ENCODE results near the gene PROSER1. TPM values are rescaled to one million over a fixed set of nuclear protein-coding genes. Genes with fewer than 3 reads are reported as not detected.

Gene PROSER1
- total RNA-seq, 1 donor from 2014 or later = 40.9 TPM

- DNase-seq (ENCODE audit: extremely low spot score, unreplicated experiment) = no peak
- Mint-ChIP-seq H3K9me3 (no peaks in the 10 kb centered on the region), H3K27me3 (no peaks in the 10 kb centered on the region), H3K4me1 (ENCODE audit: unreplicated experiment) (peaks cover 7% of the 10 kb centered on the region), H3K27ac (no peak overlapping the region), H3K4me3 (no peak overlapping the region), H3K36me3 (peaks cover 27% of the 10 kb centered on the region)
- TF ChIP-seq CTCF (conservative IDR thresholded peaks at IDR 0.05) = no peak
Observed at GRCh38 chr13:39025433-39025839, 12.5 kb downstream of the PROSER1 start.

DNA sequence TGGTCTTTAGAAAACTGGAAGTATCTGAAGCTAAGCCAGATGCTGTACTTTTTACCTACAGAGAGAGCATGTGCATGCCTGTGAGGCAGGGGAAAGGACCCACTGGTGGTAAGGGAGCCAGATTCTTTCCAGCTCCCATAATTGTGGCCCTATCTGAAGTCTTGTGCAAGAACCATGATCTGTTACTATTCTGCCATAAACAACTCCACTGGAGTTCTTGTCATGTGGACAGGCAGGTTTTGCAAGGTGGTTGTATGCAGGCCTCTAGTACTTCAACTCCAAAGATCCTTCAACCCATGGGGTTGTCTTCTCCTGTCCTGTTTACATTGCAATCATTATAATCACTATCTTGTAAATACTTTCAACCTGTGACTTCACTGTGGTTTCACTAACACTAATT is 14.1 kb downstream of the PROSER1 start:
- DNase-seq (ENCODE audit: extremely low spot score, unreplicated experiment) = no peak
- Mint-ChIP-seq H3K27ac (peak overlapping the region; percentile 86), H3K4me3 (peak overlapping the region; percentile 2), H3K27me3 (no peaks in the 10 kb centered on the region), H3K9me3 (no peaks in the 10 kb centered on the region), H3K36me3 (peaks cover 30% of the 10 kb centered on the region), H3K4me1 (ENCODE audit: unreplicated experiment) (peaks cover 7% of the 10 kb centered on the region)
- TF ChIP-seq CTCF (conservative IDR thresholded peaks at IDR 0.05) = no peak

DNA sequence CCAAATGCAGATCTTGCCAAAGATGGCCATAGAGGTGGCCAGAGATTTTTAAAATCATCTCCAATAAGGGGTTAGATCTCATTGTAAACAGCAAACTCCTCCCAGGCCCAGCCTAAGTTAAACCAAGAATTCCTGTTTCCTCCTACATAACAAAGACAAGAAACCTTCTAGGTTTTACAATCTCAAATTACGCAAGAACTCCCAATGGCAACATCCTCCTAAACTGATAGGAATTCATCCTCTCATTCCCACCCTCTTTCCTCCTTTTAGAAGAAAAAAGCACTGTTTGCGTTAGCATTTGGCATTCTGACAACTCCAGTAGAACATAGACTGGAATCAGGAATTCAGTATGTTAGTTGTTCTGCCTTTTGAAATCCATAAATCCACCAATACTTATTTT is 14.6 kb downstream of the PROSER1 start:
- TF ChIP-seq CTCF (conservative IDR thresholded peaks at IDR 0.05) = no peak
- no peak for DNase-seq (ENCODE audit: extremely low spot score, unreplicated experiment)
- Mint-ChIP-seq H3K27me3 (no peaks in the 10 kb centered on the region), H3K9me3 (no peaks in the 10 kb centered on the region), H3K36me3 (peaks cover 34% of the 10 kb centered on the region), H3K4me1 (ENCODE audit: unreplicated experiment) (peaks cover 7% of the 10 kb centered on the region), H3K4me3 (peak overlapping the region; percentile 2), H3K27ac (peak overlapping the region; percentile 86)

DNA sequence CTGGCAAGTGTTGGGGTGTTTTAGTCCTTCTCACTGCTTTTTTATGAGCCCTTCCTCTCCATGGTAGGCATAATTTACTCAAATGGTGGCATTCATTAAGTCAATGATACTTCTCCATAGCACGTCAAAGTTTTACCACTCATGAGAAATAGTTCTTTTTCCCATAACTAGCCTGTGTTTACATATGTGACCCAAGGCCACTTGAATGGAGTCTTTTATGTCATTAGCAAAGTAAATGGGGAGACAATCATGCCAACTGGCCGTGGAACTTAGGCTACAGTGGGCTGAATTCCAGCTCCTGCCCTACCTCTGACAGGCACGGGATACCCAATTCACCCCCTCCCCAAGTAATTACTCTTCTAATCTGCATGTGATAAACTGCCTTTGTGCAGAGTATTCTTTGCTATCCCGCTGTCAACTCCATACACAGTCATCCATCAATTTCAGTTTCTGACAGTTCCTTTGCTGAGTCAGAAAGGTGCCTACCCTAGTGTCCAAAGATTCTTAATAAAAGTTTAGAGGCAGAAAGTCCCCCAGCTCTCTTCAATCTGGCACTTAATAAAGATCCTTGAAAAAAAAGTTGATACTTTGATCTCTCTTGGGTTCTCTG is 16.9 kb downstream of the PROSER1 start:
- H3K9me3 Mint-ChIP-seq = no peaks in the 10 kb centered on the region
- peaks cover 33% of the 10 kb centered on the region for H3K36me3 Mint-ChIP-seq
- no peak for DNase-seq (ENCODE audit: extremely low spot score, unreplicated experiment)
- peak overlapping the region; percentile 40 for H3K27ac Mint-ChIP-seq
- H3K4me1 Mint-ChIP-seq (ENCODE audit: unreplicated experiment) = peaks cover 7% of the 10 kb centered on the region
- TF ChIP-seq CTCF (conservative IDR thresholded peaks at IDR 0.05) = no peak
- H3K4me3 Mint-ChIP-seq = no peak overlapping the region
- H3K27me3 Mint-ChIP-seq = no peaks in the 10 kb centered on the region

DNA sequence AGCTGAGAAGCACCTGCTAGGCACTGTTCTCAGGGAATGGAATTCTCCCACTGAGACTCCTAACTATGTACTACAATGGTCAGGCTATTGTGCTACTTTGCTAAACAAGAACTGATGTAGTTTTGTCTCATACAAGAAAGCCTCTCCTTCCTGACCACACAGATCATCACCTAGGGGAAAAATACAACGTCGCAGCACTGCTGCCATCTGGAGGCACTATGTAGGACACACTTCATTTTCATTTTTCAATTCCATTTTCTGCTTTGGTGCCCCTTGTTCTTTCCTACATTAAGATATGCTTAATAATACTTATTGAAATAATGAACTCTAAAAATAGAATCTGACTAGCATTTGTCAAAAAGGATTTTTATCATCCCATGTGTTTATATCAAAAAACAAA is 21.1 kb downstream of the PROSER1 start:
- no peaks in the 10 kb centered on the region for H3K9me3 Mint-ChIP-seq
- no peaks in the 10 kb centered on the region for H3K4me1 Mint-ChIP-seq (ENCODE audit: unreplicated experiment)
- H3K36me3 Mint-ChIP-seq = peaks cover 46% of the 10 kb centered on the region
- no peak for DNase-seq (ENCODE audit: extremely low spot score, unreplicated experiment)
- peak; percentile 75 for TF ChIP-seq CTCF (conservative IDR thresholded peaks at IDR 0.05)
- H3K27me3 Mint-ChIP-seq = no peaks in the 10 kb centered on the region
- no peak overlapping the region for H3K4me3 Mint-ChIP-seq
- H3K27ac Mint-ChIP-seq = no peak overlapping the region

DNA sequence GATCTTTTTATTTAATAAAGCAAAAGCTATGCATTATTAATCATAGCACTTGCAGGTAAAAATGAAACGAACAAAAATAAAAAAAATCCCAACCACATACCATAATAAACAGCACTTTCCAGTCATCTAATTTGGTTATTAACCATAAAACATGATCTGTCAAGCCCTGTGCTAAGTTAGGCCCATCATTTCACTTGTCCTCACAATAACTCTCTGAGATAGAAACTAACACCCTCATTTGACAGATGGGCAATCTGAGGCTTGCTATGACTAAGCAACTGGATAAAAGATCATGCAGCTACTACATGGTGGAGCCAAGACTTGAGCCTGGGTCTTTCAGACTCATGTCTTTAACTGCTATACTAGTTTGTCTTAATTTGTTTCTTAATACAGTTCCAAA is 21.8 kb downstream of the PROSER1 start:
- no peak for TF ChIP-seq CTCF (conservative IDR thresholded peaks at IDR 0.05)
- Mint-ChIP-seq H3K9me3 (no peaks in the 10 kb centered on the region), H3K4me3 (no peak overlapping the region), H3K4me1 (ENCODE audit: unreplicated experiment) (no peaks in the 10 kb centered on the region), H3K27ac (no peak overlapping the region), H3K36me3 (peaks cover 40% of the 10 kb centered on the region), H3K27me3 (no peaks in the 10 kb centered on the region)
- DNase-seq (ENCODE audit: extremely low spot score, unreplicated experiment) = no peak

All from type B pancreatic cell (in vitro differentiated cells).